ENCODE results near the gene ATRAID.
"Not testable (repeated sequence)": the region's sequence is repeated elsewhere in the genome, so short reads cannot be mapped to it uniquely, and the experiment has no call there.

The ATRAID gene

GRCh38 chr2:27211943-27212625 lies at the start of gene ATRAID, which contains the start of gene SLC5A6:
TSS of gene ATRAID (plus strand) at chr2:27212041. CDS start at chr2:27212369, 328 bp downstream.
TSS of gene SLC5A6 (minus strand) at chr2:27212268. CDS start at chr2:27207650, 4,618 bp downstream.
- peak; percentile 29 for DNase-seq

GRCh38 chr2:27162151-27163121 lies 49.4 kb upstream of the ATRAID start:
- no peak for DNase-seq

- DNase-seq = no peak
Measured at GRCh38 chr2:27164960-27165763, 46.7 kb upstream of the ATRAID start.

GRCh38 chr2:27170581-27171337 lies 41.1 kb upstream of the ATRAID start:
- DNase-seq = no peak

GRCh38 chr2:27171351-27171848 lies 40.4 kb upstream of the ATRAID start:
- no peak for DNase-seq

GRCh38 chr2:27174638-27175037 lies 37.2 kb upstream of the ATRAID start:
- no peak for DNase-seq

- no peak for DNase-seq
Measured at GRCh38 chr2:27175330-27175729, 36.5 kb upstream of the ATRAID start.

- not testable (repeated sequence) for DNase-seq
Measured at GRCh38 chr2:27175781-27176180, 36.1 kb upstream of the ATRAID start.

GRCh38 chr2:27177441-27178351 lies 34.1 kb upstream of the ATRAID start:
- DNase-seq = no peak

GRCh38 chr2:27178469-27178868 lies 33.4 kb upstream of the ATRAID start:
- no peak for DNase-seq

- DNase-seq = no peak
Measured at GRCh38 chr2:27179344-27180000, 32.4 kb upstream of the ATRAID start.

- no peak for DNase-seq
Measured at GRCh38 chr2:27182346-27182745, 29.5 kb upstream of the ATRAID start.

GRCh38 chr2:27184115-27184514 lies 27.7 kb upstream of the ATRAID start:
- no peak for DNase-seq

- no peak for DNase-seq
Measured at GRCh38 chr2:27185331-27186026, 26.4 kb upstream of the ATRAID start.

- DNase-seq = no peak
Measured at GRCh38 chr2:27186613-27187345, 25.1 kb upstream of the ATRAID start.

- DNase-seq = no peak
Measured at GRCh38 chr2:27189989-27190388, 21.9 kb upstream of the ATRAID start.

GRCh38 chr2:27191070-27191829 lies 20.6 kb upstream of the ATRAID start:
- DNase-seq = peak; percentile 29

Measured in NCI-H524 treated with DMSO at 0.1 percent for 48 hours (cell line).